LNCaP clone FGC (cell line): ENCODE results near the gene ITGB4.

Source experiments
- DNase-seq: peaks from one replicate; pipeline ENCODE4 v3.0.0-alpha.2; 2011; ENCODE audit warnings: low read depth
- H3K4me3 ChIP-seq: 2 replicates; pipeline ENCODE4 v1.5.1; 2011; ENCODE audit warnings: mild to moderate bottlenecking, low read depth, low read length, control low read depth
- CTCF ChIP-seq: IDR thresholded peaks from 2 replicates; pipeline ENCODE4 v1.5.1; 2012; ENCODE audit warnings: mild to moderate bottlenecking; ENCODE audit not compliant: control insufficient read depth, insufficient read depth; ENCODE audit errors: extremely low read depth

ITGB4 gene

GRCh38 chr17:75695830-75696271 is 25.4 kb upstream of the ITGB4 start:
- no peak for TF ChIP-seq CTCF
- H3K4me3 ChIP-seq, result no peak overlapping the region
- no peak for DNase-seq

GRCh38 chr17:75697651-75698291 is 23.5 kb upstream of the ITGB4 start:
- H3K4me3 ChIP-seq, result no peak overlapping the region; the same call in 1 of the 2 replicates
- TF ChIP-seq CTCF, result no peak
- peak; percentile 82 for DNase-seq

- DNase-seq, result no peak
- no peak for TF ChIP-seq CTCF
- no peak overlapping the region for H3K4me3 ChIP-seq
These were observed 22.6 kb upstream of the ITGB4 start for GRCh38 chr17:75698659-75699058.

- DNase-seq, result no peak
- no peak overlapping the region for H3K4me3 ChIP-seq
- no peak for TF ChIP-seq CTCF
These were observed 20.0 kb upstream of the ITGB4 start for GRCh38 chr17:75701288-75701687.

GRCh38 chr17:75703191-75703590 is 18.1 kb upstream of the ITGB4 start:
- no peak overlapping the region for H3K4me3 ChIP-seq
- DNase-seq, result no peak
- no peak for TF ChIP-seq CTCF

GRCh38 chr17:75703591-75703990 is 17.7 kb upstream of the ITGB4 start:
- H3K4me3 ChIP-seq, result no peak overlapping the region
- TF ChIP-seq CTCF, result no peak
- DNase-seq, result no peak
